WTC11 (cell line): ENCODE measurements around the gene FYCO1.

Source experiments
- AFF4 ChIP-seq: sonication (generic); formaldehyde crosslinking; IDR thresholded peaks from 2 replicates; pipeline ENCODE4 v1.8.1; 2023; ENCODE audit warnings: mild to moderate bottlenecking, missing genetic modification reagents, borderline replicate concordance
- CREB1 ChIP-seq: sonication (generic); formaldehyde crosslinking; IDR thresholded peaks from 2 replicates; pipeline ENCODE4 v1.8.0; 2023; ENCODE audit warnings: mild to moderate bottlenecking, missing genetic modification reagents
- CTCF ChIP-seq: fragments of 200-600 bp; IDR thresholded peaks from 2 replicates; pipeline ENCODE4 v1.8.0; 2022; ENCODE audit warnings: antibody characterized with exemption
- E2F4 ChIP-seq: sonication (generic); formaldehyde crosslinking; IDR thresholded peaks from 2 replicates; pipeline ENCODE4 v1.8.1; 2022; ENCODE audit warnings: low read depth, mild to moderate bottlenecking, moderate library complexity, missing genetic modification reagents, borderline replicate concordance
- E2F5 ChIP-seq: sonication (generic); formaldehyde crosslinking; IDR thresholded peaks from 2 replicates; pipeline ENCODE4 v1.8.1; 2022; ENCODE audit warnings: mild to moderate bottlenecking, moderate library complexity, missing genetic modification reagents
- ESRRA ChIP-seq: sonication (generic); formaldehyde crosslinking; IDR thresholded peaks from 2 replicates; pipeline ENCODE4 v1.8.1; 2022; ENCODE audit warnings: mild to moderate bottlenecking, missing genetic modification reagents, borderline replicate concordance
- GABPB1 ChIP-seq: sonication (generic); formaldehyde crosslinking; IDR thresholded peaks from 2 replicates; pipeline ENCODE4 v1.8.1; 2023; ENCODE audit warnings: mild to moderate bottlenecking, missing genetic modification reagents
- HMGXB4 ChIP-seq: sonication (generic); formaldehyde crosslinking; IDR thresholded peaks from 2 replicates; pipeline ENCODE4 v1.8.1; 2023; ENCODE audit warnings: mild to moderate bottlenecking, moderate library complexity, missing genetic modification reagents
- JUN ChIP-seq: sonication (generic); formaldehyde crosslinking; IDR thresholded peaks from 2 replicates; pipeline ENCODE4 v1.8.0; 2023; ENCODE audit warnings: mild to moderate bottlenecking, missing genetic modification reagents
- MAX ChIP-seq: sonication (generic); formaldehyde crosslinking; IDR thresholded peaks from 2 replicates; pipeline ENCODE4 v1.8.0; 2022; ENCODE audit warnings: mild to moderate bottlenecking, missing genetic modification reagents
- NR2C2 ChIP-seq: sonication (generic); formaldehyde crosslinking; IDR thresholded peaks from 2 replicates; pipeline ENCODE4 v1.8.0; 2022; ENCODE audit warnings: mild to moderate bottlenecking, missing genetic modification reagents
- SP1 ChIP-seq: sonication (generic); formaldehyde crosslinking; conservative IDR thresholded peaks from 2 replicates; pipeline ENCODE4 v1.8.1; 2022; ENCODE audit warnings: missing genetic modification reagents
- ZBTB43 ChIP-seq: sonication (generic); formaldehyde crosslinking; IDR thresholded peaks from 2 replicates; pipeline ENCODE4 v1.8.1; 2023; ENCODE audit warnings: mild to moderate bottlenecking, missing genetic modification reagents

GRCh38 chr3:46022909-46023785 is 27.5 kb upstream of the FYCO1 start:
- no peak for TF ChIP-seq HMGXB4
- TF ChIP-seq CTCF = no peak
- TF ChIP-seq SP1 (CRISPR knock-in tag) = no peak
- no peak for TF ChIP-seq E2F4 (CRISPR knock-in tag)
- no peak for TF ChIP-seq NR2C2
- TF ChIP-seq E2F5 = no peak
- no peak for TF ChIP-seq ESRRA (CRISPR knock-in tag)
- TF ChIP-seq CREB1 (CRISPR knock-in tag) = no peak
- TF ChIP-seq ZBTB43 (CRISPR knock-in tag) = no peak
- TF ChIP-seq MAX (CRISPR knock-in tag) = no peak
- TF ChIP-seq GABPB1 (CRISPR knock-in tag) = no peak
- no peak for TF ChIP-seq JUN (CRISPR knock-in tag)
- TF ChIP-seq AFF4 (CRISPR knock-in tag) = no peak
